ENCODE results near the gene POR.
"Not testable (repeated sequence)": the region's sequence is repeated elsewhere in the genome, so short reads cannot be mapped to it uniquely, and the experiment has no call there.

The POR gene

GRCh38 chr7:76022026-76022780, 107.2 kb downstream of the POR start:
- no peak for TF ChIP-seq CTCF (conservative IDR thresholded peaks at IDR 0.05; ENCODE audit: control insufficient read depth, insufficient read depth, low read depth, low read length)
- no peak overlapping the region for H3K4me3 ChIP-seq (ENCODE audit: control insufficient read depth, low read depth, low read length)
- DNase-seq (ENCODE audit: low read depth) = no peak

GRCh38 chr7:76023002-76023401, 108.0 kb downstream of the POR start:
- DNase-seq (ENCODE audit: low read depth) = no peak
- no peak overlapping the region for H3K4me3 ChIP-seq (ENCODE audit: control insufficient read depth, low read depth, low read length)
- no peak for TF ChIP-seq CTCF (conservative IDR thresholded peaks at IDR 0.05; ENCODE audit: control insufficient read depth, insufficient read depth, low read depth, low read length)

DNA sequence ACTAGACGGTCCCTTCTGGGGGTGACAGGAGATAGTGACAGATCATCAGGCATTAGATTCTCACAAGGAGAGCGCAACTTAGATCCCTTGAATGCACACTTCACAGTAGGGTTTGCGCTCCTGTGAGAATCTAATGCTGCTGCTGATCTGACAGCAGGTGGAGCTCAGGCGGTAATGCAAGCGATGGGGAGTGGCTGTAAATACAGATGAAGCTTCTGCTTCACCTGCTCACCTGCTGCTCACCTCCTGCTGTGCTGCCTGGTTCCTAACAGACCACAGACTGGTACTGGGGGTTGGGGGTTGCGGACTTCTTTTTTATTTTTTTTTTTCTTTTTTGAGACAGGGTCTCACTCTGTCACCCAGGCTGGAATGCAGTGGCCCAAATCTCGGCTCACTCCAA, 114.7 kb downstream of the POR start:
- not testable (repeated sequence) for H3K4me3 ChIP-seq (ENCODE audit: control insufficient read depth, low read depth, low read length); DNase-seq (ENCODE audit: low read depth)

DNA sequence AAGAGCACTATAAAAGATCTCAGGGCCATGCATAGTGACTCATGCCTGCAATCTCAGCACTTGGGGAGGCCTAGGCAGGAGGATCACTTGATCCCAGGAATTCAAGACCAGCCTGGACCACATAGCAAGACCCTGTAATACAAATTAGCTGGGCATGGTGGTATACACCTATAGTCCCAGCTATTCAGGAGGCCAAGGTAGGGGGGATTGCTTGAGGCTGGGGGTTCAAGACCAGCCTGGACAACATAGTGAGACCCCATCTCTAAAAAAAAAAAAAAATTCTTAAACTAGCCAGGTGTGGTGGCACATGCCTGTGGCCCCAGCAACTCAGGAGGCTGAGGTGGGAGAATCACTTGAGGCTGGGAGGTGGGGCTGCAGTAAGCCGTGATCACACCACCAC, 117.0 kb downstream of the POR start:
- TF ChIP-seq CTCF (conservative IDR thresholded peaks at IDR 0.05; ENCODE audit: control insufficient read depth, insufficient read depth, low read depth, low read length) = no peak
- no peak for DNase-seq (ENCODE audit: low read depth)
- H3K4me3 ChIP-seq (ENCODE audit: control insufficient read depth, low read depth, low read length) = no peak overlapping the region

Measured in fibroblast of mammary gland (primary cell).